HepG2 (cell line): Measurements from ENCODE around the gene CFAP46. TPM values are rescaled to one million over a fixed set of nuclear protein-coding genes. Genes with fewer than 3 reads are reported as not detected.

Experiments
- ATAC-seq: fragments of 200-7000 bp; cut with Tn5 transposase; 3 replicates; pipeline ENCODE4 v1.9.1; 2020; ENCODE audit warnings: mild to moderate bottlenecking, moderate library complexity
- BruUV-seq: library from RNA; stranded (reverse); fragments of 400-500 nt; replicated peaks from 2 replicates; lab custom pipeline; 2021; lab: Mats Ljungman, UMichigan
- CTCF ChIA-PET: fragments of 300-600 bp; formaldehyde crosslinking; extraction: SDS; loops from one replicate; lab custom pipeline; 2021; ENCODE audit warnings: low total read pairs, inconsistent platforms, low intra/inter-chr PET ratio; lab: Yijun Ruan, JAX
- POLR2A ChIA-PET: fragments of 350-600 bp; sonication (Branson Sonifier 250); formaldehyde crosslinking; loops from one replicate; lab custom pipeline; 2020; ENCODE audit warnings: antibody characterized with exemption, inconsistent platforms; lab: Yijun Ruan, JAX
- DNase-seq: peaks from one replicate; pipeline ENCODE4 v3.0.0-alpha.2; 2015; ENCODE audit warnings: low spot score
- FAIRE-seq: peaks from 3 replicates; lab custom pipeline; 2011; peaks lifted over from hg19 to GRCh38; lab: Jason Lieb, UNC
- H2AFZ ChIP-seq: one replicate; pipeline ENCODE4 v1.6.1; 2011; ENCODE audit warnings: low read length, inconsistent platforms
- H3K27ac ChIP-seq: fragments of 300-600 bp; 3 replicates; pipeline ENCODE4 v1.8.0; 2011; ENCODE audit warnings: mixed run types, mild to moderate bottlenecking, mixed read lengths, low read length, inconsistent platforms; ENCODE audit not compliant: insufficient read depth; ENCODE audit errors: extremely low read length
- H3K27me3 ChIP-seq, 2 experiments: fragments of 200-600 bp in 1 of 2; 2 replicates in 1 of 2; 3 replicates in 1 of 2; pipeline versions ENCODE4 v1.6.0 to v1.8.0; 2011; ENCODE audit warnings: low read length in 2 of 2, mild to moderate bottlenecking in 2 of 2, moderate library complexity in 2 of 2, inconsistent platforms in 1 of 2; ENCODE audit not compliant: insufficient read depth in 2 of 2, control insufficient read depth in 1 of 2
- H3K36me3 ChIP-seq, 2 experiments: fragments of 200-600 bp in 1 of 2; replicated peaks in 1 of 2; 2 replicates in 1 of 2; 3 replicates in 1 of 2; pipeline versions ENCODE4 v1.5.1 to v1.8.0; 2011; ENCODE audit warnings: low read length in 2 of 2, inconsistent platforms in 1 of 2; ENCODE audit not compliant: insufficient read depth in 2 of 2, control insufficient read depth in 1 of 2
- H3K4me1 ChIP-seq: 2 replicates; pipeline ENCODE4 v1.5.1; 2012; ENCODE audit warnings: low read length, inconsistent platforms; ENCODE audit not compliant: insufficient read depth
- H3K4me2 ChIP-seq: 2 replicates; pipeline ENCODE4 v1.6.0; 2011; ENCODE audit warnings: low read depth, low read length, inconsistent platforms
- H3K4me3 ChIP-seq, 3 experiments: fragments of 200-600 bp in 1 of 3; sonication (generic), shearing (Covaris generic) in 1 of 3; replicated peaks in 1 of 3; 2 replicates each; pipeline ENCODE4 v1.5.1; 2011 to 2016; ENCODE audit warnings: low read length in 3 of 3, inconsistent platforms in 2 of 3, low read depth in 2 of 3, mild to moderate bottlenecking in 2 of 3, control low read depth in 1 of 3, mixed read lengths in 1 of 3; ENCODE audit not compliant: insufficient read depth in 1 of 3
- H3K79me2 ChIP-seq: one replicate; pipeline ENCODE4 v1.6.1; 2011; ENCODE audit warnings: low read length, inconsistent platforms; ENCODE audit not compliant: insufficient read depth
- H3K9ac ChIP-seq: 2 replicates; pipeline ENCODE4 v1.6.0; 2011; ENCODE audit warnings: mild to moderate bottlenecking, low read depth, low read length, inconsistent platforms; ENCODE audit not compliant: insufficient read depth
- H3K9me3 ChIP-seq: 2 replicates; pipeline ENCODE4 v1.5.1; 2012; ENCODE audit warnings: mild to moderate bottlenecking, low read length
- H4K20me1 ChIP-seq: 2 replicates; pipeline ENCODE4 v1.6.0; 2011; ENCODE audit warnings: inconsistent platforms, mild to moderate bottlenecking, low read length, moderate library complexity; ENCODE audit not compliant: insufficient read depth
- ELF1 ChIP-seq: sonication (generic); formaldehyde crosslinking; IDR thresholded peaks from 2 replicates; pipeline ENCODE4 v1.4.0; 2020; ENCODE audit warnings: missing genetic modification reagents
- GATAD1 ChIP-seq: IDR thresholded peaks from 2 replicates; pipeline ENCODE4 v1.6.1; 2016; ENCODE audit warnings: missing genetic modification reagents, missing compliant biosample characterization
- HNF4G ChIP-seq, 2 experiments: sonication (generic) in 1 of 2; formaldehyde crosslinking in 1 of 2; IDR thresholded peaks; 2 replicates each; pipeline versions ENCODE4 v1.4.0 to v1.6.1; 2011 to 2020; ENCODE audit warnings: borderline replicate concordance in 2 of 2, low read depth in 2 of 2, mild to moderate bottlenecking in 2 of 2, low read length in 1 of 2, missing genetic modification reagents in 1 of 2, moderate library complexity in 1 of 2
- MED1 ChIP-seq: sonication (generic); formaldehyde crosslinking; IDR thresholded peaks from 2 replicates; pipeline ENCODE4 v1.4.0; 2020; ENCODE audit warnings: missing genetic modification reagents
- SRSF1 ChIP-seq: fragments of 200-400 bp; formaldehyde crosslinking; optimal IDR thresholded peaks from 2 replicates; pipeline ENCODE3; 2017; ENCODE audit warnings: mild to moderate bottlenecking, low read depth, low read length, moderate library complexity
- SSRP1 ChIP-seq: IDR thresholded peaks from 2 replicates; pipeline ENCODE4 v1.6.1; 2016; ENCODE audit warnings: control low read depth
- STAT5B ChIP-seq: sonication (generic); formaldehyde crosslinking; IDR thresholded peaks from 2 replicates; pipeline ENCODE4 v1.4.0; 2020; ENCODE audit warnings: missing genetic modification reagents
- ZNF350 ChIP-seq: sonication (generic); formaldehyde crosslinking; IDR thresholded peaks from 2 replicates; pipeline ENCODE4 v1.4.0; 2020; ENCODE audit warnings: mild to moderate bottlenecking, low read depth, missing genetic modification reagents, borderline replicate concordance
- ZNF512 ChIP-seq: sonication (generic); formaldehyde crosslinking; IDR thresholded peaks from 2 replicates; pipeline ENCODE4 v1.4.0; 2020; ENCODE audit warnings: mild to moderate bottlenecking, missing genetic modification reagents
- ZNF513 ChIP-seq: sonication (generic); formaldehyde crosslinking; conservative IDR thresholded peaks from 2 replicates; pipeline ENCODE4 v1.5.0; 2020; ENCODE audit warnings: missing genetic modification reagents
- ZNF839 ChIP-seq: sonication (generic); formaldehyde crosslinking; IDR thresholded peaks from 2 replicates; pipeline ENCODE4 v1.4.0; 2020; ENCODE audit warnings: missing genetic modification reagents, mild to moderate bottlenecking, borderline replicate concordance
- WGBS: methylation state at CpG from one replicate; pipeline ENCODE4 v1.1.6; 2017; ENCODE audit warnings: low lambda C conversion rate; 5-methylcytosine and 5-hydroxymethylcytosine counted together
- in situ Hi-C: cut with HindIII; loops from 2 replicates; pipeline ENCODE4 v1.10.0; 2017; ENCODE audit warnings: low pct_unique_long_range_greater_than_20kb; ENCODE audit not compliant: extremely low pct_ligation_motif_present
- intact Hi-C: fragments of 100-400 bp; cut with micrococcal nuclease; formaldehyde crosslinking; loops from one replicate; pipeline ENCODE4 v1.10.0; 2022; ENCODE audit not compliant: unreplicated experiment
- polyA plus RNA-seq, 8 experiments: library from polyadenylated mRNA; depleted of rRNA in 3 of 8; stranded (reverse) in 7 of 8; unstranded in 1 of 8; fragments of >200 nt; fragmentation: Illumina TruSeq in 4 of 8; extraction: Trizol in 4 of 8; gene quantifications; 2 replicates each; pipeline versions ENCODE4 v1.2.1 to v1.2.3, GENCODE V29; 2011 to 2016; ENCODE audit warnings: low read depth in 4 of 8, missing spikeins in 1 of 8, mixed read lengths in 1 of 8; ENCODE audit not compliant: insufficient read depth in 1 of 8
- total RNA-seq, 5 experiments: library from RNA; depleted of rRNA; stranded (reverse); fragments of >200 nt; fragmentation: Illumina TruSeq; extraction: Trizol; gene quantifications; 2 replicates each; pipeline ENCODE4 v1.2.3, GENCODE V29; 2016; ENCODE audit warnings: low read depth in 1 of 5

Gene CFAP46
- total and polyA plus RNA-seq, 2 of the 13 experiments (the other 11 are each of a cell fraction or from before 2014, with no cell fraction given), result 0.24 to 0.84 TPM

- intact Hi-C loops (no loop called here), in situ Hi-C loops (no loop called here)
- Histone ChIP-seq H3K4me1 (no peaks in the 10 kb centered on the region), H3K79me2 (no peaks in the 10 kb centered on the region), H4K20me1 (no peaks in the 10 kb centered on the region), H3K4me3 (no peak overlapping the region), H3K9me3 (no peaks in the 10 kb centered on the region), H3K27me3 (peaks cover 7 to 59% of the 10 kb centered on the region in 2 experiments; a peak in 4 of 5 replicates), H2AFZ (no peak overlapping the region), H3K27ac (no peak overlapping the region), H3K36me3 (no peaks in the 10 kb centered on the region), H3K4me2 (no peak overlapping the region), H3K9ac (no peak overlapping the region)
- no TSS peak for BruUV-seq
- no peak for TF ChIP-seq ZNF512 (CRISPR knock-in tag)
- no peak for TF ChIP-seq SRSF1
- TF ChIP-seq MED1 (CRISPR knock-in tag), result no peak
- 10% methylated on average over 17 of the region's 28 CpGs for WGBS
- ATAC-seq (no peak), DNase-seq (no peak), FAIRE-seq (no peak)
- POLR2A ChIA-PET, result no interaction called here
- CTCF ChIA-PET, result no interaction called here
Observed at GRCh38 chr10:132813560-132814468, 128.6 kb downstream of the CFAP46 start.

DNA sequence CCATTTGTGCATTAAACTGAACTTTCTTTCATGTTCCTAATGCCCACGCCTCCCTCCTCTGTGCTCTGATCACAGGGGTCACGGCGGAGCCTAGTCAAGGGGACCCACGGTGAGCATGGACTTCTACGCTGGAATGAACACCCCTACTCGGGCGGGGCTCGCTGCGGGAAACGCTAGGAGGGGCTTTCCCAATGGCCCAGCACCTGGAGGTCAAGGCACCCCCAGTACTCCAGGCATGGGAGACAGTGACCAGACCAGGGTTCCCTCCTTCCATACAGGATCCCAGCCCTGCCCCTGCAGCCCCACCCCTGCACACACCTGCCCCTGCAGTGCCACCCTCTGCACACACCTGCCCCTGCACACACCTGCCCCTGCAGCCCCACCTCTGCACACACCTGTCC lies 129.4 kb downstream of the CFAP46 start:
- BruUV-seq, result no TSS peak
- TF ChIP-seq STAT5B (no peak), ZNF513 (CRISPR knock-in tag) (no peak), SSRP1 (CRISPR knock-in tag) (no peak), ZNF350 (CRISPR knock-in tag) (no peak), ELF1 (no peak), HNF4G (IDR thresholded peaks at IDR 0.05; ENCODE audit: borderline replicate concordance, low read depth, low read length) (no peak), HNF4G (CRISPR knock-in tag; IDR thresholded peaks at IDR 0.05; ENCODE audit: borderline replicate concordance, low read depth) (no peak), GATAD1 (CRISPR knock-in tag) (no peak), ZNF839 (CRISPR knock-in tag) (no peak)

More for the DNA sequence above, 129.4 kb downstream of the CFAP46 start:
- H3K79me2 ChIP-seq, result no peaks in the 10 kb centered on the region
- in situ Hi-C loops (no loop called here), intact Hi-C loops (no loop called here)
- DNase-seq, result no peak
- H3K4me2 ChIP-seq, result no peak overlapping the region
- POLR2A ChIA-PET, result no interaction called here
- no peak for FAIRE-seq
- peaks cover 7 to 61% of the 10 kb centered on the region in 2 experiments; a peak in 4 of 5 replicates for H3K27me3 ChIP-seq
- H3K9me3 ChIP-seq, result no peaks in the 10 kb centered on the region
- WGBS, result 17% methylated on average over 6 of the region's 10 CpGs
- H3K36me3 ChIP-seq, result no peaks in the 10 kb centered on the region
- CTCF ChIA-PET, result no interaction called here
- H3K9ac ChIP-seq, result no peak overlapping the region
- H2AFZ ChIP-seq, result no peak overlapping the region
- no peak overlapping the region for H3K4me3 ChIP-seq
- no peak overlapping the region for H3K27ac ChIP-seq
- no peaks in the 10 kb centered on the region for H4K20me1 ChIP-seq
- H3K4me1 ChIP-seq, result no peaks in the 10 kb centered on the region
- ATAC-seq, result no peak
